HG03520 (cell line): Measurements from ENCODE around the gene YBX1.
A peak's percentile ranks its signal among the peaks of the same experiment; 100 is the strongest.
"Not testable (repeated sequence)": the region's sequence is repeated elsewhere in the genome, so short reads cannot be mapped to it uniquely, and the experiment has no call there.

ENCODE experiments used
- ATAC-seq: cut with Tn5 transposase; IDR thresholded peaks from one replicate; pipeline ENCODE4 v1.9.1; 2021; ENCODE audit warnings: mild to moderate bottlenecking, moderate library complexity; ENCODE audit not compliant: unreplicated experiment

The YBX1 gene

DNA sequence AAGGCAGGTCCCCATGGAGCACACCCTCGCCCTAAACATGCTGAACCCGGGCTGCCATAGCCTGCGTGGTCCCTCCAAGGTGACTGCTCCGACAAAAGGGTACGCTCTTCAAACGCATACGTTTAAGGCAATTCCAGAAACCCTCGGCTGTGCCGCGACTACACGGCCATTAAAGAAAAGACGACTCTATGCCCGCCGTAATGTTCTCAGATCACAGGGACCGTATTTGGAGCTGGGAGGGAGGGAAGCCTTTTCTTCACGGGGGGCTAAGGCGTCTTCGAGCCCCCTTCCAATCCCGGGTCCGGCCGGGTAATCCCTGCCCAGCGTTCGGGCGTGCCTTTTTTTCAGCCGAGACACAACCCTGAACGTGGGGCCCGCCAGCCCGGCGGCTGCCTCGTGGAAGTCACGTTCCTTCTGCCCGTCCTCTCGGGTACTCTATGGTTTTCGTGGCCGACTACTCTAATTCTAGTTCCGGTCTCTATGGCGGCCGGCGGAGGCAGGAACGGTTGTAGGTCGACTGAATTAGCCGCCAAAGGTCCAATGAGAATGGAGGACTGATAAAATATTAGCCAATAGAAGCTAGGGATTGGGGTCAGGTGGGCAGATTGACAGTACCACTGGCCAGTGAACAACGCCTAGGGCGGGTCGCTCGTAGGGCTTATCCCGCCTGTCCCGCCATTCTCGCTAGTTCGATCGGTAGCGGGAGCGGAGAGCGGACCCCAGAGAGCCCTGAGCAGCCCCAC is at the start of gene YBX1:
YBX1 (plus strand) TSS at position 678 of the 743 bp plus-strand sequence. CDS start 148 bp downstream, outside the sequence.
- peak; percentile 86 for ATAC-seq

DNA sequence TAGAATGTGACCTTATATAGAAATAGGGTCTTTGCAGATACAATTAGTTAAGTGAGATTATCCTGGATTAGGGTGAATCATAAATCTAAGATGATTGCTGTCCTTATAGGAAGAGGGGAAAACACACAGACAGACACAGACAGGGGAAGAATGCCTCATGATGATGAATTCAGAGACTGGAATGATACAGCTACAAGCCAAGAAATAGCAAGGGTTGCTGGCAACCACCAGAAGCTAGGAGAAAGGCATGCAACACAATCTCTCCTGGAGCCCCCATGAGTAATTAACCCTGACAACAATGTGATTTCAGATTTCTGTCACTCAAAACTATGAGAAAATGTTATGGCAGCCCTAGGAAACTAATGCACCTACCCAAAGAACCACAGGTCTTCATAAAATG is 43.1 kb upstream of the YBX1 start:
- no peak for ATAC-seq

GRCh38 chr1:42646056-42646455 is 36.2 kb upstream of the YBX1 start:
- no peak for ATAC-seq

- ATAC-seq: no peak
Measured at GRCh38 chr1:42657201-42657600, 25.0 kb upstream of the YBX1 start.

DNA sequence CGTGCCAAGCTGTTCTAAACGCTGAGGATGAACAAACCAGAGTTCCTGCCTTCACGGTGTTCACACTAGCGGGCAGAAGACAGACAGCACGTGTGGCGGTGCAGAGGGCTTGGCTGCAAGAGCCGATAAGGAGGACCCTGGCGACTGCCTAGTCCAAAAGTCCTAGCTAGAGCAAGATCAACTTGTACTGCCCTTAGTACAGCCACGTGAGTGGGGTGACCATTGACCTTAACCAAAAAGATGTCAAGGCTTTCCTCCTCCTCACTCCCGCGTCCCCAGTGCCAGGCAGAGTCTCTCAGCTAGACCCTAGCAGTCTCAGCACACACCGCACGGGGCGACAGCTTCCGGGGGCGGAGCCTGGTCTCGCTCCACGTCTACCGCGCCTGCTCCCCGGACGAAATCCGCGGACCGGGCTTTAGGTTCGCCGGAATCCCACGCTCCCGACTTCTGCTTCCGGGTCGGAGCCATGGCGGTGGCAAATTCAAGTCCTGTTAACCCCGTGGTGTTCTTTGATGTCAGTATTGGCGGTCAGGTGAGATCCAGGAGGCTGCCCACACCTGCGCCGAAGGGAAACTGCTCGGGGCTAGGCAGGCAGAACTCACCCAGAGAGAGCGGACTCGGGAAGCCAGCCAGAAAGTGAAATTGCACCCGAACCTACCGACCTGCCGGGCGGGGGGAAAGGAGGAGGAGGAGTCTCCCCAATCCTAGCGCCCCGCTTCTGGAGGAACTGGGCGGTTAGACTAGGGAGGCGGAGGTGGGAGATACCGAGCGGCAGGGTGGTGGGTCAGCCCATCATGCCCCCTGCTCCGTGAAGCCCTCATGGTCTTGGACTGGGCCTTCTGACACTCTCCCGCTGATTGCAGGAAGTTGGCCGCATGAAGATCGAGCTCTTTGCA is 24.0 kb upstream of the YBX1 start, which contains the start of gene PPIH:
PPIH (plus strand) TSS at position 443 of the 896 bp plus-strand sequence; CDS start at position 467, 24 bp downstream.
- ATAC-seq: peak; percentile 93

GRCh38 chr1:42658877-42659337 is 23.3 kb upstream of the YBX1 start:
- ATAC-seq: no peak

- no peak for ATAC-seq
Measured at GRCh38 chr1:42660907-42661500, 21.2 kb upstream of the YBX1 start.

DNA sequence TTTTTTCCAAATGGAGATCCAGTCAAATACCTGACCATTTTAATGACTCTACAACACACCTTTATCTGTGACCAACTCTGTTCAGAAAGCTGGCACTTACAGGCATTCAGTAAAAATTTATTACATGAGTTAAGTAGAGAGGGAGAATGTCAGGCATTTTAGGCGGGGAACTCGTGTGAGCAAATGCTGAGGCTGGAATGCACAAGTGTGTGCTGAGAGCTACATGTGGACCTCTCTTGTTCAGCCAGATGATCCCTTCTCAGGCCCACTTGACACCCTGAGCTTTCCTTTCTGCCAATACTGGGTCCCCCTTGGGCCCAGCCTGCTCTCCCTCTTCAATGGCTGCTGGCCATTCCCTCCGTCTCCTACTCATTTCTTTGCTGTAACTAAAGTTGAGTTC is 12.3 kb upstream of the YBX1 start:
- no peak for ATAC-seq

GRCh38 chr1:42670425-42670824 is 11.8 kb upstream of the YBX1 start:
- ATAC-seq: no peak

DNA sequence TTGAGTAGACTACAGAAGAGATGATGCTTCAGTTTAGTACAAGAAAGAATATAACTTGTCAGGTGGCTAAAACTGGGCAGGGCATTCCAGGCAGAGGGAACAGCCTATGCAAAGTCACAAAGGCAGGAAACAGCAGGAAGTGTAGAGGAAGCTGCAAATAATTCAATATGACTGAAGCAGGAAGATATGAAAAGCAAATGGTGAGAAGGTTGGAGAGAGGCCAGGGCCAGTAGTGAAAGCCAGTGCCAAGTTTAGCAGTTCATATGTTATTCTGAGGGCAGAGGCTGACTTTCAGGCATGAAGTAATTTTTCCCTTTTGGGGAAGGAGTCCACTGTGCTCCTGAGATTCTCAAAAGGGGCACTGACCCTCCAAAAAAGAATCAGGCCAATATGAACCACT is 8.0 kb upstream of the YBX1 start:
- no peak for ATAC-seq

DNA sequence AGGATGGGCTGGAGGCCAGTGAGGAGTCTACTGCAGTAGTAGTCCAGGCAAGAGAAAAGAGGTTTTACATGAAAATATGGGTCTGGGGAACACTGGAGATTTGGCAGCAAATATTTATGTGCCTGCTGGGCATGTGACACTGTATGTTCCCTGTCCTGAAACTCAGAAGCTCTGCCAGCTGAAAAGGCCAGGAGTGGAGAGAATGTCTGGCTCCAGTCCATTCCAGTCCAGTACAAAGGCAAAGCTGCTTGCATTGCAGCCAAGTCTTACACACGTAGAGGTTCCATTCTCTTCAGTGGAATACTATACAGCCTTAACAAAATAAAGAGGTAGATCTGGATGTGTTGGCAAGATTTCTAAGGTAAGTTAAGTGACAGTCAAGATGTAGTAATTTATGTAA is 7.5 kb upstream of the YBX1 start:
- ATAC-seq: no peak

DNA sequence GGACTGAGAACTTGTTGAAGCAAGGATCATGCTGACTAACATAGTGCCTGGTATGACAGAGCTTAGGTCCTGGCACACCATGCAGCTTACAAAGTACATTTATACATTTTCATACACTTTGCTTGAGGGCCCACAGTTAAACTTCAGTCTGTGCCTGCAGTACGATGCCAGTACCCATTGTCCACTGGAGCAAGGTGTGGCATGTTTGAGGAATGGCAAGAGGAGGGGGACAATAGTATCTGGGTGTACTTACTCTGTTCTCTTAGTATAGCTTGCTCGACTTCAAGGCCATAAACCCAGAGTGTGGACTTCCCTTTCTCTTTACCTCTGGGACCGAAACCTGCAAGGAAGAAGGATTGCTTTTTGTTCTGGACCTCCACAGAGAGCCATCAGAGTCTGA is 6.8 kb upstream of the YBX1 start:
- ATAC-seq: no peak

GRCh38 chr1:42676534-42677087 is 5.6 kb upstream of the YBX1 start:
- no peak for ATAC-seq

- ATAC-seq: no peak
Measured at GRCh38 chr1:42679364-42679983, 2.7 kb upstream of the YBX1 start.

DNA sequence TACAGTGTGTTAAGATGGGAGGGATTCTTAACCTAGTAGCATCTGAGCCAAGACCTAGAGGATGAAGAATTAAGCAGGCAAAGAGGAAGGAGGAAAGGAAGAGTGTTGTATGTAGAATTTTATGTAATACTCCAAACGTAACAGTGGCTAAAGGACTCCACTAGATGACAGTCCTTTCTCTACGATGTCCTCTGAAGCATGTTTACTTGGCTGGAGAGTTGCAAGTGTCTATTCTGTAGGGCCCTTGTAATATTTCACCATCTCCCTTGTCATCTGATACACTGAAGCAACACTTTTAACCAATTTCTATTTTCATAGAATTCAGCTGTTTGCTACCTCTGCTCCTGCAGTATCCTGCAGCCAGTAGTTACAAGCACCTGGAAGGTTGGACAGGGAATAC is 2.2 kb upstream of the YBX1 start:
- no peak for ATAC-seq

DNA sequence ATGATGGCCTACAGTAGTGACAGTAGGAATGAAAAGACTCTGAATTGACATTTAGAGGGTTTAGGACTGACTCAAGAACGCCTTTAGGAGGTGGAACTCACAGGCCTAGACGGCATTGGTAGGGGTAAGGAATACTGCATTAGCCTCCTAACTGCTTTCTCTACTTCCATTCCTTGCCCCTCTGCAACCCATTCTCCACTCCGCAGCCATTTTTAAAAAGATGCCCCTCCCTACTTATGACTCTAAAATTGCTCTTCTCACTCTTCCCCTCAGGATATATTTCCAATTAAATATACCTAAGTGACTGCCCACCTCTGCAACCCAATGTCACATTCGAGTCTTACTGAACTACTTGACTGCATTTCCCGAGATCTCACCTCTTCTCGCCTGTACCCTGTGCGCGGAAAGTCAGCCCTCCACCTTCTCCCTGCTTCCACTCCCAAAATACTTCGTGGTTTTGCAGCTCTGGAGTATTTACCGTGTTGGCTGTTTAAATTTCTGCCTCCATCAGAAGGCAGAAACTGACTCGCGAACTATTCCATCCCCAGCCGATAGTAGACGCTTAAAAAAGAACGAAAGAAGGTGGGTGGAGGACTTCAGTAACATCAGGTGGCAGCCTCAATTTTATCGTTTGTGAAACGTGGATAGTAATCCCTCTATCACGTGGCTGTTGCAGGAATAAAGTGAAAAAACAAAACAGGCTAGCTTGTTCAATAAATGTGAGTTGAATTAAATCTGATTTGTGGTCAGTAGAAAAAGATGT is 1.1 kb upstream of the YBX1 start:
- no peak for ATAC-seq

DNA sequence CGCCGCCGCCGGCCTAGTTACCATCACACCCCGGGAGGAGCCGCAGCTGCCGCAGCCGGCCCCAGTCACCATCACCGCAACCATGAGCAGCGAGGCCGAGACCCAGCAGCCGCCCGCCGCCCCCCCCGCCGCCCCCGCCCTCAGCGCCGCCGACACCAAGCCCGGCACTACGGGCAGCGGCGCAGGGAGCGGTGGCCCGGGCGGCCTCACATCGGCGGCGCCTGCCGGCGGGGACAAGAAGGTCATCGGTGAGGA is 193 bp downstream of the YBX1 start:
- ATAC-seq: not testable (repeated sequence)

DNA sequence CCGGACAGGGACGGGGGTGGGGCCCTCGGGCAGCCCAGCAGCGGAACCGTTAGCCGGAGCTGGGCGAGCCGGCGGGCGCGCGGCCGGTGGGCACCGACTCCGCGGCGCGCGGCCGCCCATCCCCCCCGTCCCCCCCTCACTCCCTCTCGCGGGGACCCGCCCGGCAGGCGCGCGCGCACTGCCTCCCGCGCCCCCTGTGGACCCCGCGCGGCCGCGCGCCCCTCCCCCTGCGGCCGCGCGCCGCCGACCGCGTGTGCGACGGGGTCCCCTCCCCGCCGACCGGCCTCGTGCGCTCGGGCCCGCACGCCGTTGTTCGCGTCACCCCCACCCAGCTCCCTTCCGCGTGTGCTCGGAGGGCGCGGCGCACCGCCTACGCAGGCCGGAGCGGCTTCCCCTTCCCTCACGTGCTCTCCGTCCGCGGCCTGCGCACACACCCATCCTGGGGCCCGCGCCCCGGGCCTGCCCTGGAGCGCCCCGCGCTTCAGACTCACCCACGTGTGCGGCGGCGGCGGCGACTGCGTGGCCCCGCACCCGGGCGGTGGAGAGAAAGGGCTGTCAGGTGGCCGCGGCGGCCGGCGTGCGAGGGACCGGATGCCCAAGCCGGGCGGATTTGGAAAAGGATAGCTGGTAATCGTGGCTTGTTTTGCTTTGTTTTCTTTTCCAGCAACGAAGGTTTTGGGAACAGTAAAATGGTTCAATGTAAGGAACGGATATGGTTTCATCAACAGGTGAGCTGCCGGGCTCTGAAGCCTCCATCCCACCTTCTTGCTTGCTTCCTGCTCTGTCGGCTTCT is 717 bp downstream of the YBX1 start:
- ATAC-seq: peak; percentile 30

DNA sequence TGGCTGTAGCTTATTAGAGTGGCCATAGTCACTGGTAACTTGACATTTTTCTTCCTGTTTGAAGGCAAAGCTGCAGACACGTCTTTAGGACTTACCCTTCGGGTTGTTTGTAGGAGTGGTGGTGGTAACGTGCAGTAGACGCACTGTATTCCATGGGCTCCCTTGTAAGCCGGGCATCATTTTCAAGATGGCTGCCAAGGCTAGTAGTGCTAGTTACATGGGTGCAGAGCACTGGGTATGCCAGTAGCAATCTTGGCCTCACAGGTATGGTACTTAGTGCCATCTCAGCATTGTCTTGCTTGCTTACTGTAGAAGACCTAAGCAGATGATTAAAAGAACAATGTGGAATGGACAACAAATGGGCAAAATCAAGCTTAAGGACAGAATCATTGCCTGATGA is 1.9 kb downstream of the YBX1 start:
- no peak for ATAC-seq
